K562 (cell line): ENCODE data around the gene SULT6B1. TPM values are rescaled to one million over a fixed set of nuclear protein-coding genes. Genes with fewer than 3 reads are reported as not detected.

ENCODE experiments used
- ATAC-seq: fragments of 200-7000 bp; cut with Tn5 transposase; 3 replicates; pipeline ENCODE4 v1.9.1; 2020; ENCODE audit warnings: moderate library complexity
- BruUV-seq: library from RNA; stranded (reverse); fragments of 400-500 nt; replicated peaks from 2 replicates; lab custom pipeline; 2021; lab: Mats Ljungman, UMichigan
- CTCF ChIA-PET: fragments of 300-600 bp; formaldehyde crosslinking; extraction: SDS; loops from one replicate; lab custom pipeline; 2021; ENCODE audit warnings: low intra/inter-chr PET ratio; lab: Yijun Ruan, JAX
- POLR2A ChIA-PET: fragments of 300-600, 350-650 bp; sonication (Branson Sonifier 250); formaldehyde crosslinking; extraction: SDS; loops from one replicate; lab custom pipeline; 2021; ENCODE audit warnings: antibody characterized with exemption, inconsistent platforms; lab: Yijun Ruan, JAX
- DNase-seq, 4 experiments: peaks; one replicate each; pipeline versions ENCODE4 v3.0.0 to v3.0.0-alpha.2; 2011 to 2018; ENCODE audit warnings: low spot score in 3 of 4, mixed read lengths in 3 of 4; ENCODE audit errors: extremely low read depth in 1 of 4
- FAIRE-seq: peaks from 2 replicates; lab custom pipeline; 2011; peaks lifted over from hg19 to GRCh38; lab: Jason Lieb, UNC
- H2AFZ ChIP-seq: 2 replicates; pipeline ENCODE4 v1.6.0; 2011; ENCODE audit warnings: low read depth, low read length, control low read depth, inconsistent platforms
- H3K27ac ChIP-seq: fragments of 200-600 bp; 3 replicates; pipeline ENCODE4 v1.8.0; 2011; ENCODE audit warnings: low read depth, mild to moderate bottlenecking, control low read depth, inconsistent platforms, low read length, moderate library complexity, mixed read lengths; ENCODE audit errors: extremely low read depth
- H3K27me3 ChIP-seq, 2 experiments: fragments of 300-600 bp in 1 of 2; 2 replicates in 1 of 2; 3 replicates in 1 of 2; pipeline versions ENCODE4 v1.6.0 to v1.8.0; 2011; ENCODE audit warnings: inconsistent platforms in 2 of 2, low read length in 2 of 2, mild to moderate bottlenecking in 1 of 2, mixed read lengths in 1 of 2, moderate library complexity in 1 of 2; ENCODE audit not compliant: control insufficient read depth in 2 of 2, insufficient read depth in 2 of 2
- H3K36me3 ChIP-seq: fragments of 300-600 bp; 3 replicates; pipeline ENCODE4 v1.8.0; 2011; ENCODE audit warnings: mild to moderate bottlenecking, low read length, inconsistent platforms; ENCODE audit not compliant: control insufficient read depth, insufficient read depth
- H3K4me1 ChIP-seq, 2 experiments: fragments of 200-600 bp in 1 of 2; replicated peaks in 1 of 2; 2 replicates in 1 of 2; 3 replicates in 1 of 2; pipeline versions ENCODE4 v1.5.1 to v1.8.0; 2011; ENCODE audit warnings: inconsistent platforms in 2 of 2, low read length in 2 of 2, mild to moderate bottlenecking in 1 of 2, mixed read lengths in 1 of 2, moderate library complexity in 1 of 2; ENCODE audit not compliant: control insufficient read depth in 2 of 2, insufficient read depth in 2 of 2
- H3K4me2 ChIP-seq: 2 replicates; pipeline ENCODE4 v1.6.1; 2011; ENCODE audit warnings: low read length, control low read depth, inconsistent platforms, mixed read lengths; ENCODE audit not compliant: insufficient read depth
- H3K4me3 ChIP-seq: fragments of 200-600 bp; sonication (generic), shearing (Covaris generic); 2 replicates; pipeline ENCODE4 v1.5.1; 2016; ENCODE audit warnings: control low read depth, inconsistent platforms
- H3K79me2 ChIP-seq: fragments of 200-600 bp; 3 replicates; pipeline ENCODE4 v1.8.0; 2011; ENCODE audit warnings: low read length, inconsistent platforms; ENCODE audit not compliant: control insufficient read depth, insufficient read depth
- H3K9ac ChIP-seq, 2 experiments: 2 replicates each; pipeline versions ENCODE4 v1.6.0 to v1.6.1; 2011; ENCODE audit warnings: low read depth in 2 of 2, low read length in 2 of 2, control low read depth in 1 of 2, inconsistent platforms in 1 of 2, mild to moderate bottlenecking in 1 of 2, mixed read lengths in 1 of 2; ENCODE audit not compliant: insufficient read depth in 1 of 2
- H3K9me1 ChIP-seq: one replicate; pipeline ENCODE4 v1.6.0; 2011; ENCODE audit warnings: inconsistent platforms, mild to moderate bottlenecking, low read length, moderate library complexity; ENCODE audit not compliant: control insufficient read depth, insufficient read depth
- H3K9me3 ChIP-seq: replicated peaks from 2 replicates; pipeline ENCODE4 v1.5.1; 2011; ENCODE audit warnings: low read depth, low read length, inconsistent platforms; ENCODE audit not compliant: control insufficient read depth, insufficient read depth
- H4K20me1 ChIP-seq: replicated peaks from 2 replicates; pipeline ENCODE4 v1.6.1; 2011; ENCODE audit warnings: low read length, inconsistent platforms, mixed read lengths; ENCODE audit not compliant: control insufficient read depth, insufficient read depth
- E2F8 ChIP-seq: fragments of 450-650 bp; IDR thresholded peaks from 2 replicates; pipeline ENCODE4 v1.7.1; 2018; ENCODE audit warnings: mild to moderate bottlenecking, low read depth; ENCODE audit not compliant: partially characterized antibody
- ETV6 ChIP-seq, 3 experiments: fragments of 150-350 bp in 1 of 3; sonication (generic) in 1 of 3; formaldehyde crosslinking in 1 of 3; IDR thresholded peaks; 2 replicates each; pipeline versions ENCODE4 v1.6.1 to v1.8.0; 2014 to 2022; ENCODE audit warnings: borderline replicate concordance in 2 of 3, low read depth in 2 of 3, antibody characterized with exemption in 1 of 3, low read length in 1 of 3, mild to moderate bottlenecking in 1 of 3, missing genetic modification reagents in 1 of 3
- HNRNPUL1 ChIP-seq: fragments of 200-400 bp; formaldehyde crosslinking; IDR thresholded peaks from 2 replicates; pipeline ENCODE4 v1.6.1; 2017; ENCODE audit warnings: low read length
- NFXL1 ChIP-seq: fragments of 450-650 bp; formaldehyde crosslinking; IDR thresholded peaks from 2 replicates; pipeline ENCODE4 v1.4.0; 2021; ENCODE audit warnings: mild to moderate bottlenecking
- SPI1 ChIP-seq: IDR thresholded peaks from 2 replicates; pipeline ENCODE4 v1.6.1; 2011; ENCODE audit warnings: low read depth, low read length, control low read depth, borderline replicate concordance
- ZNF232 ChIP-seq: sonication (generic); formaldehyde crosslinking; IDR thresholded peaks from 2 replicates; pipeline ENCODE4 v1.8.0; 2022; ENCODE audit warnings: mild to moderate bottlenecking, missing genetic modification reagents
- ZNF696 ChIP-seq: fragments of 250-450 bp; sonication (Bioruptor Pico); conservative IDR thresholded peaks from 2 replicates; pipeline ENCODE4 v1.4.0; 2020; ENCODE audit warnings: mild to moderate bottlenecking, moderate library complexity
- WGBS: fragments of 100-300 bp; shearing (Covaris generic); methylation state at CpG from one replicate; pipeline ENCODE4 v1.1.6; 2016; ENCODE audit warnings: low coverage, mixed read lengths; ENCODE audit not compliant: insufficient coverage; ENCODE audit errors: missing lambda C conversion rate; 5-methylcytosine and 5-hydroxymethylcytosine counted together
- in situ Hi-C: fragments of 300-500 bp; cut with MboI; formaldehyde crosslinking; loops from 4 replicates; pipeline ENCODE4 v1.15.0; 2018; ENCODE audit warnings: inconsistent platforms, mixed read lengths
- intact Hi-C: fragments of 100-400 bp; cut with micrococcal nuclease; formaldehyde crosslinking; loops from 2 replicates; pipeline ENCODE4 v1.14.2; 2022
- polyA plus RNA-seq, 8 experiments: library from polyadenylated mRNA; depleted of rRNA in 4 of 8; stranded (reverse) in 5 of 8; unstranded in 3 of 8; fragments of >200 nt; fragmentation: Nextera tagmentation in 2 of 8; fragmentation: Illumina TruSeq in 1 of 8; extraction: Ambion mirVana in 2 of 8; extraction: Trizol in 1 of 8; gene quantifications; 2 replicates each; pipeline versions ENCODE4 v1.2.1 to v1.2.3, GENCODE V29; 2011 to 2014; ENCODE audit warnings: inconsistent platforms in 1 of 8, missing spikeins in 1 of 8
- total RNA-seq, 7 experiments: library from RNA; depleted of rRNA in 6 of 7; stranded (reverse); fragments of >200 nt in 6 of 7; fragmentation: Illumina TruSeq in 2 of 7; extraction: Trizol in 2 of 7; gene quantifications; 2 replicates each; pipeline versions ENCODE4 v1.2.1 to v1.2.3, GENCODE V29; 2011 to 2021; ENCODE audit warnings: low replicate concordance in 1 of 7

Gene SULT6B1
- total and polyA plus RNA-seq, 9 of the 15 experiments (the other 6 are each of a cell fraction or from before 2014, with no cell fraction given) = not detected

- no peak overlapping the region for H3K4me3 ChIP-seq
- ATAC-seq = no peak
- no peak for TF ChIP-seq NFXL1 (CRISPR knock-in tag)
- no peak for TF ChIP-seq HNRNPUL1
- TF ChIP-seq SPI1 = peak; percentile 13; the same call in 1 of the 2 replicates
- TF ChIP-seq, all 486 proteins: peak for 1
- peaks cover 3% of the 10 kb centered on the region; the same call in 1 of the 2 replicates for H3K9me3 ChIP-seq
- no peaks in the 10 kb centered on the region; a peak in 1 of 5 replicates for H3K27me3 ChIP-seq
- no peaks in the 10 kb centered on the region for H3K36me3 ChIP-seq
- no peak overlapping the region for H2AFZ ChIP-seq
- H3K4me1 ChIP-seq = peaks cover 9 to 14% of the 10 kb centered on the region in 2 experiments; a peak in 4 of 5 replicates
- WGBS = 81% methylated on average over 1 of the region's 1 CpG
- H3K4me2 ChIP-seq = no peak overlapping the region
- H4K20me1 ChIP-seq = no peaks in the 10 kb centered on the region
- H3K9ac ChIP-seq = no peak overlapping the region
- ChIA-PET CTCF (no interaction called here), POLR2A (no interaction called here)
- peaks cover 13% of the 10 kb centered on the region for H3K79me2 ChIP-seq
- H3K27ac ChIP-seq = no peak overlapping the region
- no TSS peak for BruUV-seq
- in situ Hi-C loops = no loop called here
- no peak for FAIRE-seq
- H3K9me1 ChIP-seq = no peaks in the 10 kb centered on the region
- intact Hi-C loops = no loop called here
- no peak for DNase-seq
Observed at GRCh38 chr2:37192551-37192950, 4.1 kb upstream of the SULT6B1 start.

- H3K79me2 ChIP-seq = peaks cover 5% of the 10 kb centered on the region
- in situ Hi-C loops = no loop called here
- no peaks in the 10 kb centered on the region for H4K20me1 ChIP-seq
- no peak overlapping the region for H3K4me2 ChIP-seq
- no peak overlapping the region; the same call in 1 of the 2 replicates for H2AFZ ChIP-seq
- POLR2A ChIA-PET = no interaction called here
- H3K27me3 ChIP-seq = peaks cover 0 to 2% of the 10 kb centered on the region in 2 experiments; a peak in 1 of 5 replicates
- no peak overlapping the region for H3K4me3 ChIP-seq
- H3K9me3 ChIP-seq = peaks cover 3% of the 10 kb centered on the region; the same call in 1 of the 2 replicates
- H3K36me3 ChIP-seq = no peaks in the 10 kb centered on the region
- FAIRE-seq (no peak), DNase-seq (no peak)
- TF ChIP-seq ZNF696 (CRISPR knock-in tag) (no peak), ETV6 (IDR thresholded peaks at IDR 0.05; ENCODE audit: borderline replicate concordance in 1 of 2, low read depth in 2 of 2, low read length in 1 of 2) (no peak), ETV6 (CRISPR knock-in tag; IDR thresholded peaks at IDR 0.05; ENCODE audit: borderline replicate concordance) (no peak), E2F8 (no peak), ZNF232 (no peak)
- TF ChIP-seq, all 486 proteins: peak for 0
- Histone ChIP-seq H3K9ac (no peak overlapping the region), H3K9me1 (no peaks in the 10 kb centered on the region), H3K4me1 (peaks cover 9% of the 10 kb centered on the region in 2 experiments; a peak in 4 of 5 replicates), H3K27ac (no peak overlapping the region)
- no TSS peak for BruUV-seq
- intact Hi-C loops = no loop called here
- WGBS = 35% methylated on average over 6 of the region's 6 CpGs
- no peak for ATAC-seq
- CTCF ChIA-PET = no interaction called here
Observed at GRCh38 chr2:37191747-37192146, 3.3 kb upstream of the SULT6B1 start.
